OCI-LY7 (cell line): ENCODE results near the gene C20orf141.

Experiments
- CTCF ChIP-seq: fragments of 200-600 bp; sonication (generic); conservative IDR thresholded peaks from 2 replicates; pipeline ENCODE4 v1.5.1; 2014; ENCODE audit warnings: mild to moderate bottlenecking, antibody characterized with exemption, low read length, moderate library complexity, mixed read lengths
- EZH2phosphoT487 ChIP-seq: fragments of 200-600 bp; sonication (generic); IDR thresholded peaks from 2 replicates; pipeline ENCODE4 v1.6.1; 2018; ENCODE audit warnings: low read depth, borderline replicate concordance, mild to moderate bottlenecking, mixed run types, antibody characterized with exemption, low read length, moderate library complexity, mixed read lengths

- TF ChIP-seq CTCF (no peak), EZH2phosphoT487 (no peak)
Measured at GRCh38 chr20:2822073-2822472, 7.3 kb downstream of the C20orf141 start.
